H1 (cell line): ENCODE measurements around the gene CDHR5. TPM values are rescaled to one million over a fixed set of nuclear protein-coding genes. Genes with fewer than 3 reads are reported as not detected.

Source experiments
- BCL11A ChIP-seq, 2 experiments: IDR thresholded peaks; one replicate each; pipeline ENCODE4 v1.6.1; 2011; ENCODE audit warnings: low read depth in 2 of 2, low read length in 2 of 2, mild to moderate bottlenecking in 2 of 2
- CBX8 ChIP-seq: fragments of 300-800, 300-1000 bp; sonication (generic); IDR thresholded peaks from 2 replicates; pipeline ENCODE4 v1.7.1; 2016; ENCODE audit warnings: low read depth, low read length, borderline replicate concordance
- FOSL1 ChIP-seq: IDR thresholded peaks from 2 replicates; pipeline ENCODE4 v1.6.1; 2011; ENCODE audit warnings: mild to moderate bottlenecking, low read depth, low read length, moderate library complexity; ENCODE audit not compliant: insufficient read depth
- JUN ChIP-seq: IDR thresholded peaks from 2 replicates; pipeline ENCODE4 v1.6.1; 2011; ENCODE audit warnings: low read depth, mild to moderate bottlenecking, improper control_type of control experiment, low read length
- SP4 ChIP-seq: IDR thresholded peaks from 2 replicates; pipeline ENCODE4 v1.6.1; 2012; ENCODE audit warnings: low read length, inconsistent platforms
- polyA plus RNA-seq, 7 experiments: library from polyadenylated mRNA; depleted of rRNA in 3 of 7; stranded (reverse) in 5 of 7; unstranded in 2 of 7; fragments of >200 nt in 5 of 7; fragments of 200-250 nt in 2 of 7; gene quantifications; 1 replicate in 5 of 7; 2 replicates in 1 of 7; 4 replicates in 1 of 7; pipeline versions ENCODE4 v1.2.1 to v1.2.3, GENCODE V29; 2011 to 2013; ENCODE audit warnings: missing spikeins in 2 of 7, mixed read lengths in 2 of 7
- total RNA-seq: library from RNA; stranded (reverse); fragmentation: NEBNext Ultra II Directional; extraction: Animal tissue kit (Norgen Biotek cat#: 25700); gene quantifications from 2 replicates; pipeline ENCODE4 v1.2.1, GENCODE V29; 2021
- TF ChIP-seq, protein P1 (sequence below): fragments of 300-600 bp; sonication (generic); IDR thresholded peaks from 2 replicates; pipeline ENCODE4 v1.7.1; 2012; ENCODE audit warnings: low read length, moderate library complexity, mild to moderate bottlenecking, inconsistent platforms; ENCODE audit not compliant: insufficient replicate concordance
- TF ChIP-seq, protein P2 (sequence below): IDR thresholded peaks from 2 replicates; pipeline ENCODE4 v1.6.1; 2012; ENCODE audit warnings: low read length, inconsistent platforms

Gene CDHR5
- total and polyA plus RNA-seq, 2 of the 8 experiments (the other 6 are each of a cell fraction or from before 2014, with no cell fraction given): not detected

DNA sequence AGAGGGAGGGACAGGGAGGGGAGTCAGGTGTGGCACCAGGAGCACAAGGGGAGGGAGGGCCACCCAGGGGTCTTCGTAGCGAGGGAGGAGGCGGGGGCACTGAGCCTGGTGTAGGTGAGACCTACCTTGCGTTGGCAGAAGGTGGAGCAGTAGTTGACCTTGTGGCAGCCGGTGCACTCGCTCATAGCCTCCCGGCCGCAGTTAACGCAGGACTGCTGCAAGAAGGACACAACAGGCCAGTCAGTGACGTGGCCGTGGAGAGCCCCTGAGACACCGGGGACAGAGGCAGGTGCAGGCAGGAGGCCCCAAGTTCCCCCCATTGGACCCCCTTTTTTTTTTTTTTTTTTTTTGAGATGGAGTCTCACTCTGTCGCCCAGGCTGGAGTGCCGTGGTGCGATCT, 29.1 kb upstream of the CDHR5 start (continued):
- TF ChIP-seq, protein P1, sequence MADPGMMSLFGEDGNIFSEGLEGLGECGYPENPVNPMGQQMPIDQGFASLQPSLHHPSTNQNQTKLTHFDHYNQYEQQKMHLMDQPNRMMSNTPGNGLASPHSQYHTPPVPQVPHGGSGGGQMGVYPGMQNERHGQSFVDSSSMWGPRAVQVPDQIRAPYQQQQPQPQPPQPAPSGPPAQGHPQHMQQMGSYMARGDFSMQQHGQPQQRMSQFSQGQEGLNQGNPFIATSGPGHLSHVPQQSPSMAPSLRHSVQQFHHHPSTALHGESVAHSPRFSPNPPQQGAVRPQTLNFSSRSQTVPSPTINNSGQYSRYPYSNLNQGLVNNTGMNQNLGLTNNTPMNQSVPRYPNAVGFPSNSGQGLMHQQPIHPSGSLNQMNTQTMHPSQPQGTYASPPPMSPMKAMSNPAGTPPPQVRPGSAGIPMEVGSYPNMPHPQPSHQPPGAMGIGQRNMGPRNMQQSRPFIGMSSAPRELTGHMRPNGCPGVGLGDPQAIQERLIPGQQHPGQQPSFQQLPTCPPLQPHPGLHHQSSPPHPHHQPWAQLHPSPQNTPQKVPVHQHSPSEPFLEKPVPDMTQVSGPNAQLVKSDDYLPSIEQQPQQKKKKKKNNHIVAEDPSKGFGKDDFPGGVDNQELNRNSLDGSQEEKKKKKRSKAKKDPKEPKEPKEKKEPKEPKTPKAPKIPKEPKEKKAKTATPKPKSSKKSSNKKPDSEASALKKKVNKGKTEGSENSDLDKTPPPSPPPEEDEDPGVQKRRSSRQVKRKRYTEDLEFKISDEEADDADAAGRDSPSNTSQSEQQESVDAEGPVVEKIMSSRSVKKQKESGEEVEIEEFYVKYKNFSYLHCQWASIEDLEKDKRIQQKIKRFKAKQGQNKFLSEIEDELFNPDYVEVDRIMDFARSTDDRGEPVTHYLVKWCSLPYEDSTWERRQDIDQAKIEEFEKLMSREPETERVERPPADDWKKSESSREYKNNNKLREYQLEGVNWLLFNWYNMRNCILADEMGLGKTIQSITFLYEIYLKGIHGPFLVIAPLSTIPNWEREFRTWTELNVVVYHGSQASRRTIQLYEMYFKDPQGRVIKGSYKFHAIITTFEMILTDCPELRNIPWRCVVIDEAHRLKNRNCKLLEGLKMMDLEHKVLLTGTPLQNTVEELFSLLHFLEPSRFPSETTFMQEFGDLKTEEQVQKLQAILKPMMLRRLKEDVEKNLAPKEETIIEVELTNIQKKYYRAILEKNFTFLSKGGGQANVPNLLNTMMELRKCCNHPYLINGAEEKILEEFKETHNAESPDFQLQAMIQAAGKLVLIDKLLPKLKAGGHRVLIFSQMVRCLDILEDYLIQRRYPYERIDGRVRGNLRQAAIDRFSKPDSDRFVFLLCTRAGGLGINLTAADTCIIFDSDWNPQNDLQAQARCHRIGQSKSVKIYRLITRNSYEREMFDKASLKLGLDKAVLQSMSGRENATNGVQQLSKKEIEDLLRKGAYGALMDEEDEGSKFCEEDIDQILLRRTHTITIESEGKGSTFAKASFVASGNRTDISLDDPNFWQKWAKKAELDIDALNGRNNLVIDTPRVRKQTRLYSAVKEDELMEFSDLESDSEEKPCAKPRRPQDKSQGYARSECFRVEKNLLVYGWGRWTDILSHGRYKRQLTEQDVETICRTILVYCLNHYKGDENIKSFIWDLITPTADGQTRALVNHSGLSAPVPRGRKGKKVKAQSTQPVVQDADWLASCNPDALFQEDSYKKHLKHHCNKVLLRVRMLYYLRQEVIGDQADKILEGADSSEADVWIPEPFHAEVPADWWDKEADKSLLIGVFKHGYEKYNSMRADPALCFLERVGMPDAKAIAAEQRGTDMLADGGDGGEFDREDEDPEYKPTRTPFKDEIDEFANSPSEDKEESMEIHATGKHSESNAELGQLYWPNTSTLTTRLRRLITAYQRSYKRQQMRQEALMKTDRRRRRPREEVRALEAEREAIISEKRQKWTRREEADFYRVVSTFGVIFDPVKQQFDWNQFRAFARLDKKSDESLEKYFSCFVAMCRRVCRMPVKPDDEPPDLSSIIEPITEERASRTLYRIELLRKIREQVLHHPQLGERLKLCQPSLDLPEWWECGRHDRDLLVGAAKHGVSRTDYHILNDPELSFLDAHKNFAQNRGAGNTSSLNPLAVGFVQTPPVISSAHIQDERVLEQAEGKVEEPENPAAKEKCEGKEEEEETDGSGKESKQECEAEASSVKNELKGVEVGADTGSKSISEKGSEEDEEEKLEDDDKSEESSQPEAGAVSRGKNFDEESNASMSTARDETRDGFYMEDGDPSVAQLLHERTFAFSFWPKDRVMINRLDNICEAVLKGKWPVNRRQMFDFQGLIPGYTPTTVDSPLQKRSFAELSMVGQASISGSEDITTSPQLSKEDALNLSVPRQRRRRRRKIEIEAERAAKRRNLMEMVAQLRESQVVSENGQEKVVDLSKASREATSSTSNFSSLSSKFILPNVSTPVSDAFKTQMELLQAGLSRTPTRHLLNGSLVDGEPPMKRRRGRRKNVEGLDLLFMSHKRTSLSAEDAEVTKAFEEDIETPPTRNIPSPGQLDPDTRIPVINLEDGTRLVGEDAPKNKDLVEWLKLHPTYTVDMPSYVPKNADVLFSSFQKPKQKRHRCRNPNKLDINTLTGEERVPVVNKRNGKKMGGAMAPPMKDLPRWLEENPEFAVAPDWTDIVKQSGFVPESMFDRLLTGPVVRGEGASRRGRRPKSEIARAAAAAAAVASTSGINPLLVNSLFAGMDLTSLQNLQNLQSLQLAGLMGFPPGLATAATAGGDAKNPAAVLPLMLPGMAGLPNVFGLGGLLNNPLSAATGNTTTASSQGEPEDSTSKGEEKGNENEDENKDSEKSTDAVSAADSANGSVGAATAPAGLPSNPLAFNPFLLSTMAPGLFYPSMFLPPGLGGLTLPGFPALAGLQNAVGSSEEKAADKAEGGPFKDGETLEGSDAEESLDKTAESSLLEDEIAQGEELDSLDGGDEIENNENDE: no peak
- TF ChIP-seq SP4 (no peak), CBX8 (no peak), BCL11A (IDR thresholded peaks at IDR 0.05; ENCODE audit: low read depth in 2 of 2, low read length in 2 of 2) (no peak), FOSL1 (no peak), JUN (no peak)
- TF ChIP-seq, protein P2, sequence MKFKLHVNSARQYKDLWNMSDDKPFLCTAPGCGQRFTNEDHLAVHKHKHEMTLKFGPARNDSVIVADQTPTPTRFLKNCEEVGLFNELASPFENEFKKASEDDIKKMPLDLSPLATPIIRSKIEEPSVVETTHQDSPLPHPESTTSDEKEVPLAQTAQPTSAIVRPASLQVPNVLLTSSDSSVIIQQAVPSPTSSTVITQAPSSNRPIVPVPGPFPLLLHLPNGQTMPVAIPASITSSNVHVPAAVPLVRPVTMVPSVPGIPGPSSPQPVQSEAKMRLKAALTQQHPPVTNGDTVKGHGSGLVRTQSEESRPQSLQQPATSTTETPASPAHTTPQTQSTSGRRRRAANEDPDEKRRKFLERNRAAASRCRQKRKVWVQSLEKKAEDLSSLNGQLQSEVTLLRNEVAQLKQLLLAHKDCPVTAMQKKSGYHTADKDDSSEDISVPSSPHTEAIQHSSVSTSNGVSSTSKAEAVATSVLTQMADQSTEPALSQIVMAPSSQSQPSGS: no peak
